ENCODE measurements around the gene SERPINA7. TPM values are rescaled to one million over a fixed set of nuclear protein-coding genes. Genes with fewer than 3 reads are reported as not detected.

SERPINA7 gene
- total RNA-seq, 1 experiment from 2014 or later = not detected

GRCh38 chrX:106050054-106050453 lies 11.5 kb upstream of the SERPINA7 start:
- Histone ChIP-seq H3K9me3 (ENCODE audit: control insufficient read depth in 1 of 2, insufficient read depth in 1 of 2, low read depth in 1 of 2, low read length in 2 of 2) (no peaks in the 10 kb centered on the region), H3K4me2 (ENCODE audit: low read length) (no peak overlapping the region), H3K79me2 (ENCODE audit: insufficient read depth, low read length) (no peaks in the 10 kb centered on the region), H3K9ac (ENCODE audit: low read length) (no peak overlapping the region), H3K4me3 (replicated peaks in 1 of 2; ENCODE audit: low read depth in 1 of 2, low read length in 2 of 2) (no peak overlapping the region), H3K9me2 (ENCODE audit: insufficient read depth) (no peaks in the 10 kb centered on the region), H3K27me3 (ENCODE audit: insufficient read depth, low read length) (no peaks in the 10 kb centered on the region), H3K4me1 (ENCODE audit: control insufficient read depth in 1 of 2, insufficient read depth in 2 of 2, low read length in 2 of 2) (no peaks in the 10 kb centered on the region), H4K20me1 (ENCODE audit: insufficient read depth) (no peaks in the 10 kb centered on the region), H2AFZ (ENCODE audit: low read depth, low read length, poor library complexity, severe bottlenecking) (no peak overlapping the region), H3K36me3 (ENCODE audit: control insufficient read depth in 1 of 2, insufficient read depth in 2 of 2, low read length in 2 of 2) (no peaks in the 10 kb centered on the region), H3K27ac (ENCODE audit: low read depth, low read length) (no peak overlapping the region)
- ATAC-seq (no peak), DNase-seq (ENCODE audit: low read depth, low spot score) (no peak)
- BruUV-seq (replicated peaks) = no TSS peak
- intact Hi-C loops (cut with micrococcal nuclease) = no loop called here
- RAD21 ChIA-PET (ENCODE audit: low non-redundant PET in 1 of 2, low total read pairs in 2 of 2, uncharacterized antibody in 2 of 2, unreplicated experiment in 2 of 2) = no interaction called here
- POLR2A ChIA-PET = no interaction called here
- TF ChIP-seq TCF7L2 (IDR thresholded peaks at IDR 0.05; ENCODE audit: borderline replicate concordance, extremely low read depth, insufficient read depth, insufficient read length) = no peak
- TF ChIP-seq RAD21 (IDR thresholded peaks at IDR 0.05; ENCODE audit: low read depth) = no peak
- TF ChIP-seq REST (IDR thresholded peaks at IDR 0.05; ENCODE audit: low read depth) = no peak
- no peak for TF ChIP-seq POLR2AphosphoS5 (IDR thresholded peaks at IDR 0.05; ENCODE audit: low read depth, low read length)
- no peak for TF ChIP-seq JUND (IDR thresholded peaks at IDR 0.05)
- no peak for TF ChIP-seq CBX3 (IDR thresholded peaks at IDR 0.05; ENCODE audit: low read depth)
- CTCF ChIA-PET = no interaction called here

GRCh38 chrX:106042296-106042695 lies 3.8 kb upstream of the SERPINA7 start:
- no peak overlapping the region for H3K4me3 ChIP-seq (replicated peaks in 1 of 2; ENCODE audit: low read depth in 1 of 2, low read length in 2 of 2)
- no peaks in the 10 kb centered on the region for H3K27me3 ChIP-seq (ENCODE audit: insufficient read depth, low read length)
- no peaks in the 10 kb centered on the region for H3K9me3 ChIP-seq (ENCODE audit: control insufficient read depth in 1 of 2, insufficient read depth in 1 of 2, low read depth in 1 of 2, low read length in 2 of 2)
- H3K27ac ChIP-seq (ENCODE audit: low read depth, low read length) = no peak overlapping the region
- H3K4me2 ChIP-seq (ENCODE audit: low read length) = no peak overlapping the region
- H2AFZ ChIP-seq (ENCODE audit: low read depth, low read length, poor library complexity, severe bottlenecking) = no peak overlapping the region
- CTCF ChIA-PET = no interaction called here
- H3K4me1 ChIP-seq (ENCODE audit: control insufficient read depth in 1 of 2, insufficient read depth in 2 of 2, low read length in 2 of 2) = no peaks in the 10 kb centered on the region
- H3K36me3 ChIP-seq (ENCODE audit: control insufficient read depth in 1 of 2, insufficient read depth in 2 of 2, low read length in 2 of 2) = no peaks in the 10 kb centered on the region
- no TSS peak for BruUV-seq (replicated peaks)
- H3K79me2 ChIP-seq (ENCODE audit: insufficient read depth, low read length) = no peaks in the 10 kb centered on the region
- ATAC-seq = no peak
- RAD21 ChIA-PET (ENCODE audit: low non-redundant PET in 1 of 2, low total read pairs in 2 of 2, uncharacterized antibody in 2 of 2, unreplicated experiment in 2 of 2) = no interaction called here
- H4K20me1 ChIP-seq (ENCODE audit: insufficient read depth) = no peaks in the 10 kb centered on the region
- intact Hi-C loops (cut with micrococcal nuclease) = no loop called here
- H3K9ac ChIP-seq (ENCODE audit: low read length) = no peak overlapping the region
- DNase-seq (ENCODE audit: low read depth, low spot score) = no peak
- POLR2A ChIA-PET = no interaction called here
- TF ChIP-seq EZH2 (IDR thresholded peaks at IDR 0.05) (no peak), EZH2phosphoT487 (IDR thresholded peaks at IDR 0.05; ENCODE audit: borderline replicate concordance) (no peak), POLR2A (IDR thresholded peaks at IDR 0.05; ENCODE audit: borderline replicate concordance, extremely low read depth, insufficient read depth, insufficient read length) (no peak), SP1 (IDR thresholded peaks at IDR 0.05; ENCODE audit: low read depth) (no peak), REST (IDR thresholded peaks at IDR 0.05; ENCODE audit: low read depth) (no peak), POLR2AphosphoS5 (IDR thresholded peaks at IDR 0.05; ENCODE audit: low read depth, low read length) (no peak)
- no peaks in the 10 kb centered on the region for H3K9me2 ChIP-seq (ENCODE audit: insufficient read depth)
